Neural cell (in vitro differentiated cells): ENCODE measurements around the gene HBZ.

Source experiments
- POLR2AphosphoS5 ChIP-seq: IDR thresholded peaks from 2 replicates; pipeline ENCODE4 v1.6.1; 2012
- TAF1 ChIP-seq: IDR thresholded peaks from 2 replicates; pipeline ENCODE4 v1.6.1; 2012; ENCODE audit warnings: low read depth
- TF ChIP-seq, protein P1 (sequence below): fragments of 450-650 bp; IDR thresholded peaks from 2 replicates; pipeline ENCODE4 v1.5.1; 2014; ENCODE audit warnings: antibody characterized with exemption, mild to moderate bottlenecking, moderate library complexity; ENCODE audit not compliant: poor library complexity, severe bottlenecking

- TF ChIP-seq, protein P1, sequence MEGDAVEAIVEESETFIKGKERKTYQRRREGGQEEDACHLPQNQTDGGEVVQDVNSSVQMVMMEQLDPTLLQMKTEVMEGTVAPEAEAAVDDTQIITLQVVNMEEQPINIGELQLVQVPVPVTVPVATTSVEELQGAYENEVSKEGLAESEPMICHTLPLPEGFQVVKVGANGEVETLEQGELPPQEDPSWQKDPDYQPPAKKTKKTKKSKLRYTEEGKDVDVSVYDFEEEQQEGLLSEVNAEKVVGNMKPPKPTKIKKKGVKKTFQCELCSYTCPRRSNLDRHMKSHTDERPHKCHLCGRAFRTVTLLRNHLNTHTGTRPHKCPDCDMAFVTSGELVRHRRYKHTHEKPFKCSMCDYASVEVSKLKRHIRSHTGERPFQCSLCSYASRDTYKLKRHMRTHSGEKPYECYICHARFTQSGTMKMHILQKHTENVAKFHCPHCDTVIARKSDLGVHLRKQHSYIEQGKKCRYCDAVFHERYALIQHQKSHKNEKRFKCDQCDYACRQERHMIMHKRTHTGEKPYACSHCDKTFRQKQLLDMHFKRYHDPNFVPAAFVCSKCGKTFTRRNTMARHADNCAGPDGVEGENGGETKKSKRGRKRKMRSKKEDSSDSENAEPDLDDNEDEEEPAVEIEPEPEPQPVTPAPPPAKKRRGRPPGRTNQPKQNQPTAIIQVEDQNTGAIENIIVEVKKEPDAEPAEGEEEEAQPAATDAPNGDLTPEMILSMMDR = no peak
- no peak for TF ChIP-seq POLR2AphosphoS5
- no peak for TF ChIP-seq TAF1
These were observed 12.1 kb upstream of the HBZ start for GRCh38 chr16:140175-140857.
